Skin of body (tissue), 2 donors: ENCODE data around the gene ZNF41. TPM values are rescaled to one million over a fixed set of nuclear protein-coding genes. Genes with fewer than 3 reads are reported as not detected.
"Not testable (repeated sequence)": the region's sequence is repeated elsewhere in the genome, so short reads cannot be mapped to it uniquely, and the experiment has no call there.

ENCODE experiments used
- DNase-seq: peaks from one replicate; lab custom pipeline; 2025; lab: John Stamatoyannopoulos, UW
- total RNA-seq: library from RNA; depleted of rRNA; stranded (reverse); fragments of >200 nt; gene quantifications from one replicate; pipeline ENCODE4 v1.2.3, GENCODE V29; 2014

The ZNF41 gene
- total RNA-seq, 1 donor from 2014 or later: 8.1 TPM

DNA sequence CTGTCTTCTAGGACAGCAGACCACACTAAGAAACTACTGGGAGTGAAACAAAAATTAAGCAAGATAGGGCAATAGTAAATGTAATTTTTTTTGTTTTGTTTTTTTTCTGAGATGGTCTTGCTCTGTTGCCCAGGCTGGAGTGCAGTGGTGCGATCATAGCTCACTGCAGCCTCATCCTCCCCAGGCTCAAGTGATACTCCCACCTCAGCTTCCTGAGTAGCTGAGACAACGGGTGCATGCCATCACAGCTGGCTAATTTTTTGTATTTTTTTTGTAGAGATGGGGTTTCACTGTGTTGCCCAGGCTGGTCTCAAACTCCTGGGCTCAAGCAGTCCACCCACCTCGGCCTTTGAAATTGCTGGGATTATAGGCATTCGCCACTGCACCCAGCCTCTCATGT lies 9.1 kb upstream of the ZNF41 start:
- DNase-seq: not testable (repeated sequence)

DNA sequence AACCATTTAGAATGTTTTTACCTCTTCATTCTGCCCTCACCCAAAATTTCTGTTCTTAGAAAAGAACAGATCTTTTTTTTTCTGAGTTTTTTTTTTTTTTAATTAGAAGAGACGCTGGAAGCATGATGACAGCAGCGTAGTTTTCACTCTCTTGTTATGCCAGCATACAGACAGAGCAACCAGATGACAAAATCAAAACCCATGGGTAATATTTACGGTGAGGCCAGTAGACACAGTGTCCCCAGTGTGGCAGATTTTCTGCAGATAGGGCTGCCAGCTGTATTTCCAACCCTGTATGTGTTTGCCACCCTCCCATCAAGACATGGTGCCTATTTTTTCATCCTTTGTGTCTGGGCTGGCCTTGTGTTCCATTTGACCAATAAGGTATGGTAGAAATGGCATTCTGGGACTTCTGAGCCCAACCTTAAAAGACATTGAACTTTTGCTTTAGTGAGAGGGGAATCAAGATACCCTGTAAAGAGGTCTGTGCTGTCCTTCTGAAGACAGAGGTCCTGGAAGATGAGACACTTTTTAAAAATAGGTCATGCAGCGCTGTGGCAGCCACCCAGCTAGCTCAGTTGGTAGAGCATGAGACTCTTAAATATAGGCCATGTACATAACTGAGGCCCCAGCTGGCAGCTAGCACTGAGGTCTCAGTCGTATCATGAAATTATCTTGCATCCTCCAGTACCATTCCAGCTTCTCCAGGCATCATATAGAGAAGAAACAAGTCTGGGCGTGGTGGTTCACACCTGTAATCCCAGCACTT lies 6.7 kb upstream of the ZNF41 start:
- no peak for DNase-seq

- DNase-seq: no peak
These were observed 1.9 kb upstream of the ZNF41 start for GRCh38 chrX:47484885-47485284.

DNA sequence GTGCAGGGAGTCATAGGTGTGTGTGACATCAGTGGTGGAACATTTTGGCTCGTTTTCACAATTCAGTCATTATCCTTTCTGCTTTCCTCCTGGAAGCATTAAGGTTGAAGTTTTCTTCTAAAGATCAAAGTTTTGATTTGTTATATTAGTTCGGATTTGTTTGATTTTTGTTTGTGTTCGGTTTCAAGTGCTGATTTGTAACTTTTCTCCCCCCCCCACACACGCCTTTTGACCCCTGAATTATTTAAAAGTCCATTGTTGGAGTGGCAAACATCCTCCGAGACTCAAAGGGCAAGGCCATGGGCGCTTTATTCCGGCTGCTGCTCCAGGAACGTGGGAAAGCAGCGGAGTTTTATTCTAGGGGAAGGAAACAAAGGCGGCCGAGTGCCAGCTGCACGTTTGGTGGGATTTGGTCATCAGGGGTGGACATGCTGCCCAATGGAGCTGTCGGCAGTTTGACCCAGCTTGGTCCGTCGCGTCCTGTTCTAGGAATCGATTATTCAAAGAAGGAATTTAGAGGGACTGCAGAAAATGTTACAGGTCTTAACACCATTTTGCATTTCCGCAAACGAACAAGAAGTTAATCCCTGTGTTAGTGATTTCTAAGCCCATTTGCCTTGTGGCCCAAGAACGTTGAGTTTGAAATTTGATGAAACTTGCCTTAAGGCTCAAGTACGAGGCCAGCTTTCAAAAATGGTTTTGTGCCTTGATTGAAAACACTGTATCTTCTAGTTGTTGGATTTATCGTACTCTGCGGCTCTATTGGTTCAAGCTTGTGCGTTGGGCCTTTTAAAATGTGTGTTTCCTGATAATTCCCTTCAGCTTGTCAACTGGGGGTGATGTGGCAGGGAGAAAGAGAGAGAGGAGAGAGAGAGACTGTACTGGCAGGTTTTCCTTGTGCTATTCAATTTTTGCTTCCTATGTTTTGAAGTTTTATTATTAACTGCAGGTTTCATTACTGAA lies 565 bp upstream of the ZNF41 start:
- DNase-seq: no peak

- no peak for DNase-seq
These were observed 934 bp downstream of the ZNF41 start for GRCh38 chrX:47482065-47482511.

DNA sequence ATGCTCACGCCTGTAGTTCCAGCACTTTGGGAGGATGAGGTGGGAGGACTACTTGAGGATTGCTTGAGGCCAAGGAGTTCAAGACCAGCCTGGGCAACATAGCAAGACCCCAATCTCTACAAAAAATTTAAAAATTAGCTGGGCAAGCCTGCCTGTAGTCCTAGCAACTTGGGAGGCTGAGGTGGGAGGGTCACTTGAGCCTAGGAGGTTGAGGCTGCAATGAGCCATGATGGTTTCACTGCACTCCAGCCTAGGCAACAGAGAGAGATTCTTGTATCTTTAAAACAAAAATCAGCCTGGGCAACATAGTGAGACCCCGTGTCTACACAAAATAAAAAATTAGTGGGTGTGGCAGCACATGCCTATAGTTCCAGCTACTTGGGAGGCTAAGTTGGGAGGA lies 1.9 kb downstream of the ZNF41 start:
- no peak for DNase-seq

GRCh38 chrX:47480576-47480975 lies 2.4 kb downstream of the ZNF41 start:
- no peak for DNase-seq

GRCh38 chrX:47475476-47475875 lies 7.5 kb downstream of the ZNF41 start:
- no peak for DNase-seq

DNA sequence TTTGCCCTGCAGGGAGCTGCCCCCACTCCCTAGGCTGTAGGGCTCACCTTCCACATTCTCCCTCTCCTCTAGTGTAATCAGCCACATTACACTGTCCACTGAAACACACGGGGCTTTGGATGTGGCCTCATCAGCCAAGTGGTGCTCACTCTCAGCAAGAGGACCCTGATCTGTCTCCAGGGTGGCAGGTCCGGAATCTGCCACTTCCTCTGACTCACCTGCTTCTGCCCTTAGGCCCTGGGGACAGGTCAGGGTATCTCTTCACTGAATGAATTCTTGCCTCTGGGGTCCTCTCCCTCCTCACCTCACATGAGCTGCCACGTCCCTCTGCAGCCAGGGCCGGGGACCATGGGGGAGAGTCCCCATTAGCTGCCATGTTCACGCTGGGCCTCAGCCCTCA lies 15.9 kb downstream of the ZNF41 start:
- DNase-seq: no peak

- DNase-seq: no peak
These were observed 22.5 kb downstream of the ZNF41 start for GRCh38 chrX:47460561-47460960.

- no peak for DNase-seq
These were observed 24.5 kb downstream of the ZNF41 start for GRCh38 chrX:47458528-47458927.

DNA sequence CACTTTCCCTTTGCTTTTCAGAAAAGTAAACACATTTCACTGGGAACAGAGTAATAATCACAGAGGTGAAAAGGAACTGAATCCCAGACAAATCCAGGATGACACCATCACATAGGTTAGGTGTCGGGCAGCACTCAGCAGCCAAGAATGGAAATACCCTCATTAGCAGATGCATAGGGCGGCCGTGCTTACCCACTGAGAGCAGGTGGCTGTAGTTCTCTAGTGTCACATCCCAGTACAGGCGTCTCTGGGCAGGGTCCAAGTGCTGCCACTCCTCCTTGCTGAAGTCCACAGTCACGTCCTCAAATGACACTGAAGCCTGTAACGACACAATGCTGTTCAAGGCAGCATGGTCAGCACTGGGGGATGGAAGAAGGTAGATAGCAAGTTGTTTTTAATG lies 26.9 kb downstream of the ZNF41 start:
- DNase-seq: no peak

GRCh38 chrX:47452112-47452511 lies 30.9 kb downstream of the ZNF41 start:
- DNase-seq: no peak

GRCh38 chrX:47448165-47448806 lies 34.7 kb downstream of the ZNF41 start:
- DNase-seq: no peak

DNA sequence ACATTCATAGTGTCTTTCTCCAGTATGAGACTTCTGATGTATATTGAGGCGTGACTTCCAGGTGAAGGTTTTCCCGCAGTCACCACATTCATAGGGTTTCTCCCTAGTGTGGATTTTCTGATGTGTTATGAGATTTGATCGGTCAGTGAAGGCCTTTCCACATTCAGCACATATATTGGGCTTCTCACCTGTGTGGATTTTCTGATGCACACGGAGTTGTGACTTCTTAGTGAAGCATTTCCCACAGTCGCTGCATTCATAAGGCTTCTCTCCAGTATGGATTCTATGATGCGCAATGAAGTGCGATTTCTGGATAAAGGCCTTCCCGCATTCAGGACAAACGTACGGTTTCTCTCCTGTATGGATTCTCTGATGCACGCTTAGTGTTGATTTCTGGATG lies 35.4 kb downstream of the ZNF41 start:
- no peak for DNase-seq

GRCh38 chrX:47446971-47447370 lies 36.1 kb downstream of the ZNF41 start:
- DNase-seq: no peak

DNA sequence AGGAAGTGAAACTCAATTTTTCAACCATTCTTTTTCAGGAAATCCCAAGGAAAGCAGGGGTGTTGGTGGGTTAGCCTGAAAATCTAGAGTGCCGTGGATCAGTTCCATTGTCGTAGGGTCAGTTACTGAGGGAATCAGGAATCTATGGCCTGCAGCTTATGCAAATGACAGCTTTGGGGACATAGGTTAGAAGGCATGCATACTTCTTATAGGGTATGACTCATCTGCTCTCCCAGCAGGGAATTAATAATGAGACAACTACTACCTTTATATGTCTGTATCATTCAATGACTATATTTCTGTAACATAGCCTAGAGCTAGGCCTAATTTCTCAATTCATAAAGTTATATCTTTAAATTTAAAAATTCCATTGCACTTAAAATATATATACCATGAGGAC lies 36.6 kb downstream of the ZNF41 start:
- no peak for DNase-seq

GRCh38 chrX:47430925-47431324 lies 52.1 kb downstream of the ZNF41 start:
- DNase-seq: no peak

GRCh38 chrX:47422444-47422843 lies 60.6 kb downstream of the ZNF41 start:
- no peak for DNase-seq

DNA sequence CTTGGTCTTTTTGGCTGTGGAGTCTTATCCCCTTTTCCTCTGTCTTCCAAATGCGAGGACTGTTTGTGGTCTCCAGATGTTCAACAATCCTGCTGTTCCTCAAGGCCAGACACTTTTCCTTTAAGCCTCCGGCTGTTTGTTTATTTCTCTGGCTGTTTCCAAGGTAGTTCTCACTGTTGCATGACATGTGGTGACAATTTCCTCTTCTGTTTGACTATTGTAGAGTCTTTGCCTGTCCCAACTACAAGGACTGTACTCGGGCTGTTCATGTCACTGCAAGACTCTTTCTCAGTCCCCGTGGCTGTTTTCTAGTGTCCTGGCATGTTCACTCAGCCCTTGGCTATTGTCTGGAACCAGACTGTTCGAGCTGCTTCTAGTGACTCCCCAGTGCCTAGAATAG lies 62.1 kb downstream of the ZNF41 start:
- no peak for DNase-seq

DNA sequence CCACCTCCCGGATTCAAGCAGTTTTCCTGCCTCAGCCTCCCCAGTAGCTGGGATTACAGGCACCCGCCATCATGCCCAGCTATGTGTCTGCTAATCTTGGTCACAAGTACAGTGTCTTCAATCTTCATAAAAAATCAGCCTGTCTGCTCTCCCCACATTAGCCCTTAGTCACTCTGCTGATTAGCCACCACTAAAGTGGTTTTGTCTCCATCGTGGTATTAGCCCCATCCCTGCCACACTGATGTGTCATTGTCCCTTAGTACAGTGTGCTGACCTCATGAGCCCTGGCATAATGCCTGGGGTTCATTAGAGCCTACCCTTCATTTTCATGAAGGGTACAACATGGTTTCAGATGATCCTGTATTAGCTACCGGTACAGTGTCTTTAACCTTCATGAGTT lies 62.8 kb downstream of the ZNF41 start:
- no peak for DNase-seq

DNA sequence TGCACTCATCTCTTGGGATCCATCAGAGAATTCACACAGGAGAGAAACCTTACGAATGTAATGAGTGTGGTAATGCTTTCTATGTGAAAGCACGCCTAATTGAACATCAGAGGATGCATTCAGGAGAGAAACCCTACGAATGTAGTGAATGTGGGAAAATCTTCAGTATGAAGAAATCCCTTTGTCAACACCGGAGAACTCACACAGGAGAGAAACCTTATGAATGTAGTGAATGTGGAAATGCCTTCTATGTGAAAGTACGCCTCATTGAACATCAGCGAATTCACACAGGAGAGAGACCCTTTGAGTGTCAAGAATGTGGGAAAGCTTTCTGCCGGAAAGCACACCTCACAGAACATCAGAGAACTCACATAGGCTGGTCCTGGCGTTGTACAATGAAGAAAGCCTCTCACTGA lies 69.8 kb downstream of the ZNF41 start:
- DNase-seq: no peak
